Muscle of leg (tissue), 11 donors: ENCODE data around the gene C2orf42. TPM values are rescaled to one million over a fixed set of nuclear protein-coding genes. Genes with fewer than 3 reads are reported as not detected.
"Not testable (repeated sequence)": the region's sequence is repeated elsewhere in the genome, so short reads cannot be mapped to it uniquely, and the experiment has no call there.

ENCODE experiments used
- DNase-seq: peaks from one replicate; pipeline ENCODE4 v3.0.0; 2013
- H3K27ac ChIP-seq: one replicate; pipeline ENCODE4 v1.5.1; 2013; ENCODE audit warnings: mild to moderate bottlenecking, low read length, control low read depth
- H3K27me3 ChIP-seq: one replicate; pipeline ENCODE4 v1.6.1; 2013; ENCODE audit warnings: low read length; ENCODE audit not compliant: control insufficient read depth, insufficient read depth
- H3K36me3 ChIP-seq: one replicate; pipeline ENCODE4 v1.6.1; 2013; ENCODE audit warnings: low read length; ENCODE audit not compliant: control insufficient read depth, insufficient read depth
- H3K4me1 ChIP-seq: one replicate; pipeline ENCODE4 v1.6.1; 2013; ENCODE audit warnings: low read length; ENCODE audit not compliant: control insufficient read depth, insufficient read depth
- H3K4me3 ChIP-seq: one replicate; pipeline ENCODE4 v1.5.1; 2013; ENCODE audit warnings: low read length, control low read depth
- H3K9me3 ChIP-seq: replicated peaks from 2 replicates; pipeline ENCODE4 v1.6.1; 2013; ENCODE audit warnings: low read depth, low read length; ENCODE audit not compliant: control insufficient read depth
- WGBS: methylation state at CpG from one replicate; pipeline ENCODE4 v1.1.5; 2013; ENCODE audit warnings: missing lambda C conversion rate; ENCODE audit not compliant: insufficient coverage; 5-methylcytosine and 5-hydroxymethylcytosine counted together
- polyA plus RNA-seq, 8 donors: library from polyadenylated mRNA; unstranded; fragments of 120-200 nt; gene quantifications; one replicate each; pipeline versions ENCODE4 v1.2.1 to v1.2.3, GENCODE V29; 2013; ENCODE audit warnings: inconsistent platforms in 1 of 8, low replicate concordance in 1 of 8; ENCODE audit not compliant: insufficient read length in 8 of 8, insufficient read depth in 1 of 8
- total RNA-seq: library from RNA; stranded (reverse); fragments of 120-200 nt; gene quantifications from one replicate; pipeline ENCODE4 v1.2.4, GENCODE V29; 2013

Gene C2orf42
- total and polyA plus RNA-seq, 9 donors, result 7.7 to 12.6 (median 8.8) TPM

DNA sequence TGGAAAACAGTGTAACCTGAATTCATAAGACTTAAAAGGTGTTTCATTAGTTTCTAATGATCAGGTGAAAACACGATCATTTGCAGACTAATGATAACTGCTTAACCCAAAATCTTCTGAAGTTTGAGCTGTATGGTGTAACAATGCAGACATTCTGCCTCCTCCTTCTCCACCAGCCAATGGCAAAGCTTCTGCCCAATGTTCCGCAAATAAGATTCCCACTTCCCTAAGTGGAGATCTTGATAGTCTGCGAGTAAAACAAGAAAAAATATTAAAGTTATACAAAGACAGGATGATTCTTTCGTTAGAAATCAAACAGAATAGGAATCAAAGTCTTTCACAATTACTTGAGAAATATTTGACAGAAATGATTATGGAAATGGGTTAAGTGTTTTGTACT, 8.1 kb downstream of the C2orf42 start:
- Histone ChIP-seq H3K4me3 (no peak overlapping the region), H3K36me3 (peaks cover 21% of the 10 kb centered on the region), H3K27ac (no peak overlapping the region), H3K4me1 (no peaks in the 10 kb centered on the region), H3K27me3 (no peaks in the 10 kb centered on the region), H3K9me3 (no peaks in the 10 kb centered on the region)
- DNase-seq, result no peak
- WGBS, result no CpG with 5 or more reads among the region's 4 CpGs

DNA sequence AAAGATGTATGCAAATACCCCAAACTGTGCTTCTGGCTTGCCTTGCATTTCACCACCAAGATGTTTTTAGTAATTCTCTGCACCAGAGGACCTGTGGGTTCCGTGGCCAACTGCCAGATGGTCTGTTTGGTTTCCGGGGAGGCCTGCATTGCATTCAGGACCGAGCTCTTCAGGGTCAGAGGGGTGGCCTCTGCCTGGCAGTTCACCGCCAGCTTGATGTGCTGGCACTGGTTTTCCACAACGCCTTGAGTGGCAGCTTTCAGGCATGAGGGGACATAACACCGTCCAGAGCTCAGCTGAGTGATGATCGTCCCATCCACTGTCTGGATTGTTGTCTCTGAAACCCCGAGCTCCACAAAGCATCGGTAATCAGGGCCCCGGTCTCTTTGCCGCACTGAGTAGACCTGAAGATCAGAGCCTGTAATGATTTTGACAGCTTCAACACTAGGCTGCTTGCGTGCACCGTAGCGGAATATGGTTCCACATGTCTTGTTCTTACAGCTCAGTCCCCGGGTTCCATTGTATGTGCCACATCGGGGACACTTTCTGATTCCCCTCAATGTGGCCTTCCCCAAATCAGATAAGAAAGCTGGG, 9.4 kb downstream of the C2orf42 start:
- H3K9me3 ChIP-seq, result no peaks in the 10 kb centered on the region
- no peak overlapping the region for H3K27ac ChIP-seq
- H3K27me3 ChIP-seq, result no peaks in the 10 kb centered on the region
- H3K4me1 ChIP-seq, result no peaks in the 10 kb centered on the region
- no peak for DNase-seq
- 94% methylated on average over 16 of the region's 16 CpGs for WGBS
- H3K36me3 ChIP-seq, result peaks cover 30% of the 10 kb centered on the region
- no peak overlapping the region for H3K4me3 ChIP-seq

DNA sequence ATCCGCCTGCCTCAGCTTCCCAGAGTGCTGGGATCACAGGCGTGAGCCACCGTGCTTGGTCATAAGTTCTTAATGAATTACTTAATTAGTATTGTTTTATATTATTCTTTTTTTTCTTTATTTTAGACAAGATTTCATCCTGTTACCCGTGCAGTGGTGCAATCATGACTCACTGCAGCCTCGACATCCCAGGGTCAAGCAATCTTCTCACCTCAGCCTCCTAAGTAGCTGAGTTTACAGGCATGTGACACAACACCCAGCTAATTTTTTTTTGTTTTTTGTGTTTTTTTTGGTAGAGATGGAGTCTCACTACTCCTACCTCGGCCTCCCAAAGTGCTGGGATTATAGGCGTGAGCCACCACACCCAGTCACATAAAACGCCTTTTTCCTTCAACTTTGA, 17.3 kb downstream of the C2orf42 start:
- Histone ChIP-seq H3K9me3 (no peaks in the 10 kb centered on the region), H3K27me3 (no peaks in the 10 kb centered on the region), H3K4me1 (no peaks in the 10 kb centered on the region), H3K27ac (no peak overlapping the region), H3K4me3 (no peak overlapping the region), H3K36me3 (peaks cover 44% of the 10 kb centered on the region)
- no peak for DNase-seq
- 100% methylated on average over 2 of the region's 8 CpGs for WGBS

DNA sequence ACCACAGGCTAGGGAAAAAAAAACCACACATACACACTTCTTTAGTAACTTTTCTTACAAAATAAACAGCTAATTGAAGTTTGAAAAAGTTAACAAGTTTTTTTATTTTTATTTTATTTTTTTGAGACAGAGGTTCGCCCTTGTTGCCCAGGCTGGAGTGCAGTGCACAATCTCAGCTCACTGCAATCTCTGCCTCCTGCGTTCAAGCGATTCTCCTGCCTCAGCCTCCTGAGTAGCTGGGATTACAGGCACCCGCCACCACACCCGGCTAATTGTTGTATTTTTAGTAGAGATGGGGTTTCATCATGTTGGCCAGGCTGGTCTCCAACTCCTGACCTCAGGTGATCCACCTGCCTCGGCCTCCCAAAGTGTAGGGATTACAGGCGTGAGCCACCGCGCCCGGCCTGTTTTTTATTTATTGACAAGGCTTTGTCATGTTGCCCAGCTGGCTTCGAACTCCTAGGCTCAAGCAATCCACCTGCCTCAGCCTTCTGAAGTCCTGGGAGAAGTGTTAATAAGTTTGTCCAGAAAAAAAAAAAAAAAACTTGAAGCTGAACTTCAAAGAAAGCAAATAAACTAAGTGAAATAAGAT, 21.1 kb downstream of the C2orf42 start:
- H3K4me3 ChIP-seq, H3K4me1 ChIP-seq, H3K27ac ChIP-seq, H3K9me3 ChIP-seq, H3K27me3 ChIP-seq, DNase-seq: not testable (repeated sequence)
- WGBS, result 98% methylated on average over 7 of the region's 11 CpGs
- H3K36me3 ChIP-seq, result peaks cover 43% of the 10 kb centered on the region

DNA sequence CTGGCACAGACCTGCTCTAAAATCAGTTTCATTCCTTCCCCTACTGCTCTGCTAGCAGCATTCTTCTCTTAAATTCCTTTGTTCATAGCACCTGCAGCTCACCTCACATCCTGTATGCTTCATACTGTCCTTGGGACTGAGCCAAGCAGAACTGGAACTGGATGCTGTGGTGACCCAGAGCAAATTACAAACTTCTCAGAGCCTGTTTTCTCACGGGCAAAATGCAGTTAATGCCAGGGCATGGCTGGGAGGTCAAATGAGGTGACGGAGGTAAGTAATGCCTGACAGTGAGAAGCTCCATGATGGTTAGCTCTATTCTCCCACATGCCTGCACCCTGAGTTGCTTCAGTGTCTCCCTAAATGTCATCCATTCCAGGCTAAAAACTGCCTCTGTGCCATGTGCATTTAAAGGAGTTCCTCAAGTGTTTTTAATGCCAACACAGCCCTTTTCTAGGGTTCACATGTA, 29.7 kb downstream of the C2orf42 start:
- H3K4me1 ChIP-seq, result no peaks in the 10 kb centered on the region
- peaks cover 36% of the 10 kb centered on the region for H3K36me3 ChIP-seq
- H3K27me3 ChIP-seq, result no peaks in the 10 kb centered on the region
- 67% methylated on average over 1 of the region's 2 CpGs for WGBS
- DNase-seq, result no peak
- H3K27ac ChIP-seq, result no peak overlapping the region
- no peak overlapping the region for H3K4me3 ChIP-seq
- no peaks in the 10 kb centered on the region for H3K9me3 ChIP-seq

DNA sequence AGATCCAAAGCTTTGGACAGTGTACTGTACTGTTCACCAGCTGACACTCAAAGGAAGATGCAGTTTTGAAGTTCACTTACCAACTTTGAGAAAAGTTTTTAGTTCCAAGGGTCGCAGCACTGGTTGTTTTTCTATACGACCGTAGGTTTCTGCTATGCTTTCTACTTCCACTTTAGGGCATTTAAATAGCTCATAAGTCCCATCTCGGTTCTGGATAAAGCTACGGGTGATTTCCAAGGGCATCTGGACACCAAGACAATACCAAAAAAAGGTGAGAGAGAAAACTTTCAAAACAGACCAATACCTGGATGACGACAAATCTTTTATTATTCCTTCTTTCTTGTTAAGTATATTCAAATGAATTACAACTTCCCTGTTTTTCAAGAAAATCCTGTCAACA, 30.3 kb downstream of the C2orf42 start:
- Histone ChIP-seq H3K36me3 (peaks cover 34% of the 10 kb centered on the region), H3K27ac (no peak overlapping the region), H3K4me1 (no peaks in the 10 kb centered on the region), H3K4me3 (no peak overlapping the region), H3K9me3 (no peaks in the 10 kb centered on the region), H3K27me3 (no peaks in the 10 kb centered on the region)
- 60% methylated on average over 1 of the region's 6 CpGs for WGBS
- DNase-seq, result no peak

DNA sequence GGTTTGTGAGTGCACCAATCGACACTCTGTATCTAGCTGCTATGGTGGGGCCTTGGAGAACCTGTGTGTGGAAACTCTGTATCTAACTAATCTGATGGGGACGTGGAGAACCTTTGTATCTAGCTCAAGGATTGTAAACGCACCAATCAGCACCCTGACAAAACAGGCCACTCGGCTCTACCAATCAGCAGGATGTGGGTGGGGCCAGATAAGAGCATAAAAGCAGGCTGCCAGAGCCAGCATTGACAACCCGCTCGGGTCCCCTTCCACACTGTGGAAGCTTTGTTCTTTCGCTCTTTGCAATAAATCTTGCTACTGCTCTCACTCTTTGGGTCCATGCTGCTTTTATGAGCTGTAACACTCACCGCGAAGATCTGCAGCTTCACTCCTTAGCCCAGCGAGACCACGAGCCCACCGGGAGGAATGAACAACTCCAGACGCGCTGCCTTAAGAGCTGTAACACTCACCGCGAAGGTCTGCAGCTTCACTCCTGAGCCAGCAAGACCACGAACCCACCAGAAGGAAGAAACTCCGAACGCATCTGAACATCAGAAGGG, 41.6 kb downstream of the C2orf42 start:
- not testable (repeated sequence) for H3K27me3 ChIP-seq, DNase-seq, H3K4me1 ChIP-seq, H3K27ac ChIP-seq, H3K9me3 ChIP-seq, H3K4me3 ChIP-seq
- 78% methylated on average over 6 of the region's 19 CpGs for WGBS
- H3K36me3 ChIP-seq, result peaks cover 21% of the 10 kb centered on the region

DNA sequence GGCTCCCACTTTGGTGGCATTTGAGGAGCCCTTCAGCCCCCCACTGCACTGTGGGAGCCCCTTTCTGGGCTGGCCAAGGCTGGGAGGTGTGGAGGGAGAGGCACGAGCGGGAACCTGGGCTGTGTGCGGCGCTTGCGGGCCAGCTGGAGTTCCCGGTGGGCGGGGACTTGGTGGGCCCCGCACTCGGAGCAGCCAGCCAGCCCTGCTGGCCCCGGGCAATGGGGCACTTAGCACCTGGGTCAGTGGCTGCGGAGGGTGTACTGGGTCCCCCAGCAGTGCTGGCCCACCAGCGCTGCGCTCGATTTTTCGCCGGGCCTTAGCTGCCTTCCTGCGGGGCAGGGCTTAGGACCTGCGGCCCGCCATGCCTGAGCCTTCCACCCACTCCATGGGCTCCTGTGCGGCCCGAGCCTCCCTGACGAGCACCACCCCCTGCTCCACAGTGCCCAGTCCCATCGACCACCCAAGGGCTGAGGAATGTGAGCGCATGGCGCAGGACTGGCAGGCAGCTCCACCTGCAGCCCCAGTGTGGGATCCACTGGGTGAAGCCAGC, 42.5 kb downstream of the C2orf42 start:
- not testable (repeated sequence) for H3K27ac ChIP-seq, H3K4me3 ChIP-seq, DNase-seq, H3K9me3 ChIP-seq, H3K27me3 ChIP-seq, H3K4me1 ChIP-seq
- H3K36me3 ChIP-seq, result peaks cover 21% of the 10 kb centered on the region
- WGBS, result 87% methylated on average over 18 of the region's 25 CpGs

DNA sequence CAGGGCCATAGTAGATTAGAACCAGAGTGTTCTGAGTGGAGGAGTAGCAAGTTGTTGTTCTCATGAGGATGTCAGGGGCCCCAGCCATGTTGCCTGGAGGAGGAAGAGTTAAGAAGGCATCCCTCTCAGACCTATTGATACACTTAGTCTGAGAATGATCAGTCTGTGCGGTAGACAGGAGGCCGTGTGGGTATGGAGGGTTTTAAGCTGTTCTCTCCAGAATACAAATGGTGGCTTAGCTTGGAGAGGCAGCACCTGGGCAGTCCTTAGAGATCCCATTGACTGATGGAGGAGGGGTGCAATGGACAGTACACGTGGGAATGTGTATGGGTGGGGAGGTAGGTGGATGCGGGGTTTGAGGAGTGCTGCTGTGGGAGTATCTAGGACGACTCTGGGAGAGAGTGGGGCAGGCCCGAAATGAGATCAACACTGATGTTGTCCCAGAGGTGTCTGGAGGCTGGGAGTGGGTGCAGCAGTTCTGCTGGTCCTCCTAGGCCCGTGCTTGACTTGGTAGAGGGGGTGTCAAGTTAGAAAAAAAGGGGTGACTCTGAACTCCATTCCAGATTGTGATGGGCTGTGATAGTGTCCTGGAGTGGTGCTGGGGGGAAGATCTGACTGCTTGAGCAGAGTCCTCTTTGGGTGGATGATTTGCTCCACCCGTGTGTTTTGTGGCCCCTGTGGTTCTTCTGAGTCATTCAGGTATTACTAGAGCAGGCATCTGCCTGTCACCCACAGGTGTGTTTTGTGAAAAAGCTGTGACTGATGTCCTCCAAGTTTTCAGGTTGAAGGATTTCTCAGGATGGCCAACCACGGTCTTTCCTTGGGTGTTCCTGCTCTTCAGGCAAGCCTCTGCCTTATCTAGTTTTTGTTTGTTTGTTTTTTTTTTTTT, 44.7 kb downstream of the C2orf42 start:
- H3K36me3 ChIP-seq, result peaks cover 14% of the 10 kb centered on the region
- no peaks in the 10 kb centered on the region for H3K9me3 ChIP-seq
- H3K4me3 ChIP-seq, result no peak overlapping the region
- H3K27me3 ChIP-seq, result no peaks in the 10 kb centered on the region
- peaks cover 14% of the 10 kb centered on the region for H3K4me1 ChIP-seq
- H3K27ac ChIP-seq, result no peak overlapping the region
- DNase-seq, result no peak
- WGBS, result 68% methylated on average over 8 of the region's 9 CpGs

DNA sequence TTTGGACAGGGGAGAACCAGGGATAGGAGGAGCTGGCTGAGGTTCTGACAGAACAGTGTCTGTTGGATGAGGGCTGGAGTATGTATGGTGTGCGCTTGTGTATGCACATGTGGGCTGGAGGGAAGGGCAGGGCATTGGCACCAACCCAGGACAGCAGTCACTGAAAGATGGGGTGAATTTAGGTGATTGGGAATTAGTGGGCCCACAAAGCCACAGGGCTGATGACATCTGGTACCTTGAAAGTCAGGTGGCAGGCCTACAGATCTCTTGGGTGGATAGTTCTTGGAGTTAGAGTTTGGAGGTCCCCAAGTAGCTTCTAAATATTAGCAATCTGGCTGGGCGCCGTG, 45.7 kb downstream of the C2orf42 start:
- 96% methylated on average over 3 of the region's 3 CpGs for WGBS
- Histone ChIP-seq H3K9me3 (no peaks in the 10 kb centered on the region), H3K4me1 (peaks cover 20% of the 10 kb centered on the region), H3K36me3 (peaks cover 4% of the 10 kb centered on the region), H3K27ac (no peak overlapping the region), H3K27me3 (no peaks in the 10 kb centered on the region), H3K4me3 (no peak overlapping the region)
- no peak for DNase-seq
